ENCODE measurements around the gene ROBO3.

The ROBO3 gene

DNA sequence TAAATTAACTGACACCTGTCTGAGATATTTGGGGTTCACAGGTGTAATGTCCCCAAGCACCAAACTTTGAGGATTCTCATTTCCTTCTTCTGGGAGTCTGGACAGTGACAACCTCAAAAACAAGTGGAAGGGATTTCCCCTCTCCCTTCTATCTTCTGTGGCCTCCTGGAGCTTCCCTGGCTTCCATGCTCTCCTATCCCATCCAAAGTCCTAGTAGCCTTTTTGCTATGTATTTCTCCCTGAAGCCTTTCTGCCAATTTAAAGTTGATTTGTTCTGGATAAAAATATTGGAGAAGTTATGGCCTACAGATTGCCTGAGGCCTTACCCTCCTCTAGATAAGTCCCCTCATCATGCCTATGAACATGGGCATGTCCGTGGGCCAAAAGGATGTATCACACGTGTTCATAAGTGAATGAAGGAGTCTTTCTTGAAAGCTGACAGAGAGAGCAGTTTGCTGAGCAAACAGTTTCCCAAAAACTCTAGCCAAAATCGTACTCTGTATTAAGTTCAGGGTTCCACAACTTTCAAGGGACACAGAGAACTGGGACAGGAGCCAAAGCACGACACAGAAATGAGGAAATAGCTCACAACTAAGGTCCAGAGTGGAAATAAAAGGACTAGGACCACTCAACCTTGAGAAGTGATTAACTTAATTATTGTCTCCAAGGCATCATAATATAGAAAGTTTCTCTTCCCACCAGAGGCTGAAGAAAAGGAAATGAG is 63.9 kb downstream of the ROBO3 start:
- no peak for DNase-seq

DNA sequence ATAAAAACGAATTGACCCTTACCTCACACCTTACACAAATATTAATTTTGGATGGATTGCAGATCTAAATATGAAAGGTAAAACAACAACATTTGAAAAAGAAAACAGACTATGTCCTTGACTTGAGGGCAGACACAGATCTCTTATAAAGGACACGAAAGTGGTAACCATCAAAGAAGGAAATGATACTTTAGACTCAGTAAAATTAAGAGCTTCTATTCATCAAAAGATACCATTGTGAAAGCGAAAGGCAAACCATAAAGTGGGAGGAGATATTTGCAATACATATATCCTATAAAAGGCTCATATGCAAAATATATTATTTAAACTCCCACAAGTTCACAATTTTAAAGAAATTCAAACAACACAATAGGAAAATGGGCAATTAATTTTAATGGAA is 65.6 kb downstream of the ROBO3 start:
- no peak for DNase-seq
